ENCODE data around the gene NLRX1. TPM values are rescaled to one million over a fixed set of nuclear protein-coding genes. Genes with fewer than 3 reads are reported as not detected.
"Not testable (repeated sequence)": the region's sequence is repeated elsewhere in the genome, so short reads cannot be mapped to it uniquely, and the experiment has no call there.

NLRX1 gene
- total RNA-seq, 1 donor from 2014 or later: 11.5 TPM

DNA sequence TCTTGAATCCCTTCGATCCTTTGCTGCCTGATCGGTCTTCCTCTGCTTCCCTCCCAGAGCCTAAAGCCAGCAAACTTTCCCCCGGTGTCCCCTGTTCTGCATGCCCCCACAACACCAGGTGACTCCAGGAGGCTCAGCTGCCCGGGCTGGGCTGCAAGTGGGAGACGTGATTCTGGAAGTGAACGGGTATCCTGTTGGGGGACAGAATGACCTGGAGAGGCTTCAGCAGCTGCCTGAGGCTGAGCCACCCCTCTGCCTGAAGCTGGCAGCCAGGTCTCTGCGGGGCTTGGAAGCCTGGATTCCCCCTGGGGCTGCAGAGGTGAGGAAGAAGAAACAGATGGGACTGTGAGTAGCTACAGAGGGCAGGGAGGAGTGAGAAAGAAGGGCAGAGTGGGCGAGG is 20.4 kb downstream of the NLRX1 start:
- H3K4me1 Mint-ChIP-seq (ENCODE audit: unreplicated experiment): peaks cover 13% of the 10 kb centered on the region
- no peaks in the 10 kb centered on the region for H3K36me3 Mint-ChIP-seq
- TF ChIP-seq, protein P1, sequence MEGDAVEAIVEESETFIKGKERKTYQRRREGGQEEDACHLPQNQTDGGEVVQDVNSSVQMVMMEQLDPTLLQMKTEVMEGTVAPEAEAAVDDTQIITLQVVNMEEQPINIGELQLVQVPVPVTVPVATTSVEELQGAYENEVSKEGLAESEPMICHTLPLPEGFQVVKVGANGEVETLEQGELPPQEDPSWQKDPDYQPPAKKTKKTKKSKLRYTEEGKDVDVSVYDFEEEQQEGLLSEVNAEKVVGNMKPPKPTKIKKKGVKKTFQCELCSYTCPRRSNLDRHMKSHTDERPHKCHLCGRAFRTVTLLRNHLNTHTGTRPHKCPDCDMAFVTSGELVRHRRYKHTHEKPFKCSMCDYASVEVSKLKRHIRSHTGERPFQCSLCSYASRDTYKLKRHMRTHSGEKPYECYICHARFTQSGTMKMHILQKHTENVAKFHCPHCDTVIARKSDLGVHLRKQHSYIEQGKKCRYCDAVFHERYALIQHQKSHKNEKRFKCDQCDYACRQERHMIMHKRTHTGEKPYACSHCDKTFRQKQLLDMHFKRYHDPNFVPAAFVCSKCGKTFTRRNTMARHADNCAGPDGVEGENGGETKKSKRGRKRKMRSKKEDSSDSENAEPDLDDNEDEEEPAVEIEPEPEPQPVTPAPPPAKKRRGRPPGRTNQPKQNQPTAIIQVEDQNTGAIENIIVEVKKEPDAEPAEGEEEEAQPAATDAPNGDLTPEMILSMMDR (conservative IDR thresholded peaks at IDR 0.05): no peak
- H3K27me3 Mint-ChIP-seq: no peaks in the 10 kb centered on the region
- H3K9me3 Mint-ChIP-seq: no peaks in the 10 kb centered on the region
- peak overlapping the region; percentile 60 for H3K27ac Mint-ChIP-seq
- no peak for DNase-seq (ENCODE audit: extremely low spot score, unreplicated experiment)
- no peak overlapping the region for H3K4me3 Mint-ChIP-seq

DNA sequence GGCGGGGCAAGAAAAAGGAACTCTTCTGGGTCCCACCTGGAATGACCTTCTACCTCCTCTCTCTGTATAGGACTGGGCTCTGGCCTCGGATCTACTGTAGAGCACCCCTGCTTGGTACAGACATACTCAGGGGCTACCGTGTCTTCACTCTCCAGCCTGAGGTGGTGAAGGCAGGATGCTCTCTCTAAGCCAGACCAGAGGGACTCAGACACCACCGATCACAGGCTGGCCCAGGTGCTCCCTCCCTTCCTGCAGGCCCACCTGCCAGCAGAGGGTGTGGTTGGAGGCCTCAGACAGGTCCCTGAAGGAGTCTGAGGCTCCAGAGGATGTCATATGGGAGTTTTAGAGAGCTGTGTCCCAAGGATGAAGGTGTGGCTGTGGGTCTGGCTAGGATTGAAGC is 20.9 kb downstream of the NLRX1 start:
- no peaks in the 10 kb centered on the region for H3K27me3 Mint-ChIP-seq
- no peak overlapping the region for H3K4me3 Mint-ChIP-seq
- TF ChIP-seq, protein P1 (conservative IDR thresholded peaks at IDR 0.05): no peak
- H3K9me3 Mint-ChIP-seq: no peaks in the 10 kb centered on the region
- no peaks in the 10 kb centered on the region for H3K36me3 Mint-ChIP-seq
- H3K27ac Mint-ChIP-seq: peak overlapping the region; percentile 60
- H3K4me1 Mint-ChIP-seq (ENCODE audit: unreplicated experiment): peaks cover 13% of the 10 kb centered on the region
- no peak for DNase-seq (ENCODE audit: extremely low spot score, unreplicated experiment)

DNA sequence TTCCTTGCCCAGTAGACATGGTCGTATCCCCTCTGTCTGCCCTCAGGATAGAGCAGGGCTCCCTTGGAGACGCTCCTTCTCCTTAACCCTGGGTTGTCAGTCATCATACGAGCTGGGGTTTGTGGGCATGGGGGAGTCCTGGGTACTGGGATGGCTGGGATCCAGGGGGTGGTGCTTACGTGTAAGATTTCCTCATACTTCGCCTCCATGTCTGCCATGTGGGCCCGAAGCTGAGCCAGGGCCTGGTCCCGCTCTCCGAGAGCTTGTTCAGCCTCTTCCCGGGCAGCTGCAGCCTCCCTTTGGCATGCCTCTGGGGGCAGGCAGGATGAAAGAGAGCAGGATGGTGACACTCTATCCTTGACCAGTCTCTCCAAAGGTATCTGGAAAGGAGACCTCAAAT is 22.0 kb downstream of the NLRX1 start:
- Mint-ChIP-seq H3K4me3 (no peak overlapping the region), H3K27ac (no peak overlapping the region), H3K9me3 (no peaks in the 10 kb centered on the region), H3K27me3 (no peaks in the 10 kb centered on the region), H3K4me1 (ENCODE audit: unreplicated experiment) (peaks cover 10% of the 10 kb centered on the region), H3K36me3 (no peaks in the 10 kb centered on the region)
- DNase-seq (ENCODE audit: extremely low spot score, unreplicated experiment): no peak
- TF ChIP-seq, protein P1 (conservative IDR thresholded peaks at IDR 0.05): no peak

DNA sequence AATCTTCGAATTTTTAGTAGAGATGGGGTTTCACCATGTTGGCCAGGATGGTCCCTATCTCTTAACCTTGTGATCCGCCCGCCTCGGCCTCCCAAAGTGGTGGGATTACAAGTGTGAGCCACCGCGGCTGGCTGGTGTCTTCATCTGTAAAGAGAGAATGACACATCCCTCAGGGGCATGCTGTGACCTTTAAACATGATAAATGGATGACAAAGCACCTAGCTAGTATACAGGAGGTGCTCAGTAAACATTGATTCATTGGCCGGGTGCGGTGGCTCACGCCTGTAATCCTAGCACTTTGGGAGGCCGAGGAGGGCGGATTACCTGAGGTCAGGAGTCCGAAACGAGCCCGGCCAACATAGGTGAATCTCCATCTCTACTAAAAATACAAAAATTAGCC is 22.7 kb downstream of the NLRX1 start:
- not testable (repeated sequence) for H3K9me3 Mint-ChIP-seq; H3K36me3 Mint-ChIP-seq; H3K4me1 Mint-ChIP-seq (ENCODE audit: unreplicated experiment); H3K27ac Mint-ChIP-seq; DNase-seq (ENCODE audit: extremely low spot score, unreplicated experiment); H3K27me3 Mint-ChIP-seq; H3K4me3 Mint-ChIP-seq

DNA sequence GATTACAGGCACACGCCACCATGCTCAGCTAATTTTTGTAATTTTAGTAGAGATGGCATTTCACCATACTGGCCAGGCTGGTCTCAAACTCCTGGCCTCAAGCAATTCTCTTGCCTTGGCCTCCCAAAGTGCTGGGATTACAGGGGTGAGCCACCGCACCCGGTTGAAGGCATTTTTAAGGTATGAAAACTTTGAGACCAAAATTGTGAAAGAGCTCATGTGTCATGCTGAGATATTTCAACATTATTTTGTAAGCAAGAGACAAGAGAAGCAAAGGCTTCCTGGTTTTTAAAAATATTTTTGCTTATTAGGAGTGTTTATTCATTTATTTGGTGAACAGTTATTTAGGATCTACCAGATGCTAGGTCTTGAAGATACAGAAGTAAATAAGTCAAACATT is 23.6 kb downstream of the NLRX1 start:
- H3K27ac Mint-ChIP-seq: no peak overlapping the region
- H3K4me3 Mint-ChIP-seq: no peak overlapping the region
- DNase-seq (ENCODE audit: extremely low spot score, unreplicated experiment): no peak
- peaks cover 5% of the 10 kb centered on the region for H3K4me1 Mint-ChIP-seq (ENCODE audit: unreplicated experiment)
- H3K27me3 Mint-ChIP-seq: no peaks in the 10 kb centered on the region
- no peaks in the 10 kb centered on the region for H3K36me3 Mint-ChIP-seq
- TF ChIP-seq, protein P1 (conservative IDR thresholded peaks at IDR 0.05): no peak
- no peaks in the 10 kb centered on the region for H3K9me3 Mint-ChIP-seq

DNA sequence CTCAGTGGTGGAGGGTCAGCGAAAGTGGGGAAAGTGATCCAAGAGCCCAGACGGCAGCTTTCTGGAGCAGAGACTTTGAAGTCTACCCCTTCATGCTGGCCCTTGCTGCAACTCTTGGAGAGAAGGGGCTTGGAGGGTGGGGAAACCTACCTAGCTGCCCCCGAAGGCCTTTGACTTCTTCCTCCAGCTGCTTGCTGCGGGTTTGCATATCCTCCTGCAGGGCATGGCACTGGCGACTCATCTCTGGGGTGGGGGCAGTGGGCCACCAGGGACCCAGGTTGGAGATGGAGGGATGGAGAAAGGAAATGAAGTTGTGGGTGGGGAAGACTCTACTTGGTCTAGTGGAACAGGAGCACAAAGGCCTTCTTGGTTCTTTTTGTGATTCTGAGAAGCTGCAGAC is 24.5 kb downstream of the NLRX1 start:
- Mint-ChIP-seq H3K4me3 (no peak overlapping the region), H3K27me3 (no peaks in the 10 kb centered on the region), H3K27ac (no peak overlapping the region), H3K9me3 (no peaks in the 10 kb centered on the region), H3K36me3 (no peaks in the 10 kb centered on the region), H3K4me1 (ENCODE audit: unreplicated experiment) (peaks cover 5% of the 10 kb centered on the region)
- DNase-seq (ENCODE audit: extremely low spot score, unreplicated experiment): no peak
- TF ChIP-seq, protein P1 (conservative IDR thresholded peaks at IDR 0.05): no peak
